22Rv1 (cell line): ENCODE results near the gene AACS.

Source experiments
- ZFX ChIP-seq: fragments of 450-650 bp; IDR thresholded peaks from 2 replicates; pipeline ENCODE4 v1.6.1; 2017; ENCODE audit warnings: antibody characterized with exemption, borderline replicate concordance
- TF ChIP-seq, protein P1 (sequence below): fragments of 450-650 bp; IDR thresholded peaks from 2 replicates; pipeline ENCODE4 v1.5.1; 2017; ENCODE audit warnings: mild to moderate bottlenecking

GRCh38 chr12:125114365-125115141 lies 49.3 kb downstream of the AACS start:
- TF ChIP-seq, protein P1, sequence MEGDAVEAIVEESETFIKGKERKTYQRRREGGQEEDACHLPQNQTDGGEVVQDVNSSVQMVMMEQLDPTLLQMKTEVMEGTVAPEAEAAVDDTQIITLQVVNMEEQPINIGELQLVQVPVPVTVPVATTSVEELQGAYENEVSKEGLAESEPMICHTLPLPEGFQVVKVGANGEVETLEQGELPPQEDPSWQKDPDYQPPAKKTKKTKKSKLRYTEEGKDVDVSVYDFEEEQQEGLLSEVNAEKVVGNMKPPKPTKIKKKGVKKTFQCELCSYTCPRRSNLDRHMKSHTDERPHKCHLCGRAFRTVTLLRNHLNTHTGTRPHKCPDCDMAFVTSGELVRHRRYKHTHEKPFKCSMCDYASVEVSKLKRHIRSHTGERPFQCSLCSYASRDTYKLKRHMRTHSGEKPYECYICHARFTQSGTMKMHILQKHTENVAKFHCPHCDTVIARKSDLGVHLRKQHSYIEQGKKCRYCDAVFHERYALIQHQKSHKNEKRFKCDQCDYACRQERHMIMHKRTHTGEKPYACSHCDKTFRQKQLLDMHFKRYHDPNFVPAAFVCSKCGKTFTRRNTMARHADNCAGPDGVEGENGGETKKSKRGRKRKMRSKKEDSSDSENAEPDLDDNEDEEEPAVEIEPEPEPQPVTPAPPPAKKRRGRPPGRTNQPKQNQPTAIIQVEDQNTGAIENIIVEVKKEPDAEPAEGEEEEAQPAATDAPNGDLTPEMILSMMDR = no peak
- TF ChIP-seq ZFX = no peak
